Gastrocnemius medialis (tissue), 4 donors: ENCODE measurements around the gene ROBO1.

Experiments
- CTCF ChIP-seq, 5 experiments: fragments of 450-650 bp in 3 of 5; fragments of 200-600 bp in 2 of 5; sonication (generic) in 2 of 5; IDR thresholded peaks in 4 of 5; conservative IDR thresholded peaks in 1 of 5; 1 replicate in 4 of 5; 2 replicates in 1 of 5; pipeline ENCODE4 v1.5.1; 2016 to 2019; ENCODE audit warnings: antibody characterized with exemption in 5 of 5, mild to moderate bottlenecking in 3 of 5, moderate library complexity in 3 of 5
- POLR2A ChIP-seq, 2 donors: fragments of 450-650 bp; IDR thresholded peaks; one replicate each; pipeline ENCODE4 v1.6.1; 2017; ENCODE audit warnings: antibody characterized with exemption in 2 of 2, mild to moderate bottlenecking in 2 of 2, moderate library complexity in 2 of 2

- TF ChIP-seq CTCF (IDR thresholded peaks at IDR 0.05 in 4 of 5, conservative IDR thresholded peaks at IDR 0.05 in 1 of 5) (no peak), POLR2A (IDR thresholded peaks at IDR 0.05) (no peak)
Measured at GRCh38 chr3:78580681-78581080, 1187.1 kb downstream of the ROBO1 start.
